Stimulated activated CD4-positive, alpha-beta T cell treated with anti-CD3 and anti-CD28 coated beads, Interleukin-12 subunit alpha, Interleukin-12 subunit beta, amount 100 ng/mL, for 48 hours (primary cell): ENCODE data around the gene SNAP25.
A peak's percentile ranks its signal among the peaks of the same experiment; 100 is the strongest.

Experiments used
- DNase-seq, 3 donors: peaks; one replicate each; pipeline ENCODE4 v3.0.0-alpha.2; 2020; ENCODE audit warnings: low read depth in 2 of 3, low spot score in 1 of 3

Gene SNAP25

GRCh38 chr20:10218536-10219451, at the start of gene SNAP25:
Gene SNAP25, plus strand, starts transcription at chr20:10218830. Its CDS starts 56,662 bp downstream, at chr20:10275492.
- peak; percentile 20 to 27 (median 23) for DNase-seq

GRCh38 chr20:10169752-10170151, 48.9 kb upstream of the SNAP25 start:
- no peak for DNase-seq

GRCh38 chr20:10170261-10170660, 48.4 kb upstream of the SNAP25 start:
- no peak for DNase-seq

GRCh38 chr20:10171864-10172751, 46.5 kb upstream of the SNAP25 start:
- peak; percentile 1 to 16 (median 8) for DNase-seq

GRCh38 chr20:10172998-10173655, 45.5 kb upstream of the SNAP25 start:
- DNase-seq, result no peak

- DNase-seq, result no peak
Observed at GRCh38 chr20:10174400-10174799, 44.2 kb upstream of the SNAP25 start.

GRCh38 chr20:10177326-10177725, 41.3 kb upstream of the SNAP25 start:
- no peak for DNase-seq

- no peak for DNase-seq
Observed at GRCh38 chr20:10178091-10178490, 40.5 kb upstream of the SNAP25 start.

GRCh38 chr20:10178727-10179313, 39.8 kb upstream of the SNAP25 start:
- no peak for DNase-seq

GRCh38 chr20:10179574-10180298, 38.9 kb upstream of the SNAP25 start:
- no peak for DNase-seq

GRCh38 chr20:10180651-10181235, 37.9 kb upstream of the SNAP25 start:
- DNase-seq, result no peak

GRCh38 chr20:10185741-10186558, 32.7 kb upstream of the SNAP25 start:
- no peak for DNase-seq

- no peak for DNase-seq
Observed at GRCh38 chr20:10190456-10190855, 28.2 kb upstream of the SNAP25 start.

GRCh38 chr20:10192171-10192570, 26.5 kb upstream of the SNAP25 start:
- no peak for DNase-seq

- no peak for DNase-seq
Observed at GRCh38 chr20:10194166-10194565, 24.5 kb upstream of the SNAP25 start.

- DNase-seq, result no peak
Observed at GRCh38 chr20:10200330-10200729, 18.3 kb upstream of the SNAP25 start.

- no peak for DNase-seq
Observed at GRCh38 chr20:10201321-10201870, 17.2 kb upstream of the SNAP25 start.

- no peak for DNase-seq
Observed at GRCh38 chr20:10209091-10209490, 9.5 kb upstream of the SNAP25 start.

GRCh38 chr20:10213526-10213925, 5.1 kb upstream of the SNAP25 start:
- no peak for DNase-seq
